HepG2 (cell line): Measurements from ENCODE around the gene KANK3. TPM values are rescaled to one million over a fixed set of nuclear protein-coding genes. Genes with fewer than 3 reads are reported as not detected.
"Not testable (repeated sequence)": the region's sequence is repeated elsewhere in the genome, so short reads cannot be mapped to it uniquely, and the experiment has no call there.

Experiments used
- ATAC-seq: fragments of 200-7000 bp; cut with Tn5 transposase; 3 replicates; pipeline ENCODE4 v1.9.1; 2020; ENCODE audit warnings: mild to moderate bottlenecking, moderate library complexity
- BruUV-seq: library from RNA; stranded (reverse); fragments of 400-500 nt; replicated peaks from 2 replicates; lab custom pipeline; 2021; lab: Mats Ljungman, UMichigan
- CTCF ChIA-PET: fragments of 300-600 bp; formaldehyde crosslinking; extraction: SDS; loops from one replicate; lab custom pipeline; 2021; ENCODE audit warnings: low total read pairs, inconsistent platforms, low intra/inter-chr PET ratio; lab: Yijun Ruan, JAX
- POLR2A ChIA-PET: fragments of 350-600 bp; sonication (Branson Sonifier 250); formaldehyde crosslinking; loops from one replicate; lab custom pipeline; 2020; ENCODE audit warnings: antibody characterized with exemption, inconsistent platforms; lab: Yijun Ruan, JAX
- DNase-seq: peaks from one replicate; pipeline ENCODE4 v3.0.0-alpha.2; 2015; ENCODE audit warnings: low spot score
- FAIRE-seq: peaks from 3 replicates; lab custom pipeline; 2011; peaks lifted over from hg19 to GRCh38; lab: Jason Lieb, UNC
- H2AFZ ChIP-seq: one replicate; pipeline ENCODE4 v1.6.1; 2011; ENCODE audit warnings: low read length, inconsistent platforms
- H3K27ac ChIP-seq: fragments of 300-600 bp; 3 replicates; pipeline ENCODE4 v1.8.0; 2011; ENCODE audit warnings: mixed run types, mild to moderate bottlenecking, mixed read lengths, low read length, inconsistent platforms; ENCODE audit not compliant: insufficient read depth; ENCODE audit errors: extremely low read length
- H3K27me3 ChIP-seq, 2 experiments: fragments of 200-600 bp in 1 of 2; 2 replicates in 1 of 2; 3 replicates in 1 of 2; pipeline versions ENCODE4 v1.6.0 to v1.8.0; 2011; ENCODE audit warnings: low read length in 2 of 2, mild to moderate bottlenecking in 2 of 2, moderate library complexity in 2 of 2, inconsistent platforms in 1 of 2; ENCODE audit not compliant: insufficient read depth in 2 of 2, control insufficient read depth in 1 of 2
- H3K36me3 ChIP-seq, 2 experiments: fragments of 200-600 bp in 1 of 2; replicated peaks in 1 of 2; 2 replicates in 1 of 2; 3 replicates in 1 of 2; pipeline versions ENCODE4 v1.5.1 to v1.8.0; 2011; ENCODE audit warnings: low read length in 2 of 2, inconsistent platforms in 1 of 2; ENCODE audit not compliant: insufficient read depth in 2 of 2, control insufficient read depth in 1 of 2
- H3K4me1 ChIP-seq: 2 replicates; pipeline ENCODE4 v1.5.1; 2012; ENCODE audit warnings: low read length, inconsistent platforms; ENCODE audit not compliant: insufficient read depth
- H3K4me2 ChIP-seq: 2 replicates; pipeline ENCODE4 v1.6.0; 2011; ENCODE audit warnings: low read depth, low read length, inconsistent platforms
- H3K4me3 ChIP-seq, 3 experiments: fragments of 200-600 bp in 1 of 3; sonication (generic), shearing (Covaris generic) in 1 of 3; replicated peaks in 1 of 3; 2 replicates each; pipeline ENCODE4 v1.5.1; 2011 to 2016; ENCODE audit warnings: low read length in 3 of 3, inconsistent platforms in 2 of 3, low read depth in 2 of 3, mild to moderate bottlenecking in 2 of 3, control low read depth in 1 of 3, mixed read lengths in 1 of 3; ENCODE audit not compliant: insufficient read depth in 1 of 3
- H3K79me2 ChIP-seq: one replicate; pipeline ENCODE4 v1.6.1; 2011; ENCODE audit warnings: low read length, inconsistent platforms; ENCODE audit not compliant: insufficient read depth
- H3K9ac ChIP-seq: 2 replicates; pipeline ENCODE4 v1.6.0; 2011; ENCODE audit warnings: mild to moderate bottlenecking, low read depth, low read length, inconsistent platforms; ENCODE audit not compliant: insufficient read depth
- H3K9me3 ChIP-seq: 2 replicates; pipeline ENCODE4 v1.5.1; 2012; ENCODE audit warnings: mild to moderate bottlenecking, low read length
- H4K20me1 ChIP-seq: 2 replicates; pipeline ENCODE4 v1.6.0; 2011; ENCODE audit warnings: inconsistent platforms, mild to moderate bottlenecking, low read length, moderate library complexity; ENCODE audit not compliant: insufficient read depth
- ARNT2 ChIP-seq: sonication (generic); formaldehyde crosslinking; IDR thresholded peaks from 2 replicates; pipeline ENCODE4 v1.8.0; 2022; ENCODE audit warnings: mild to moderate bottlenecking, low read depth, missing genetic modification reagents, moderate library complexity
- STAG1 ChIP-seq: sonication (generic); formaldehyde crosslinking; IDR thresholded peaks from 2 replicates; pipeline ENCODE4 v1.4.0; 2020; ENCODE audit warnings: missing genetic modification reagents
- SUZ12 ChIP-seq: fragments of 150-350 bp; IDR thresholded peaks from 2 replicates; pipeline ENCODE4 v1.6.1; 2014; ENCODE audit warnings: low read depth, low read length
- ZBTB38 ChIP-seq: sonication (generic); formaldehyde crosslinking; IDR thresholded peaks from 2 replicates; pipeline ENCODE4 v1.5.1; 2020; ENCODE audit warnings: mild to moderate bottlenecking, missing genetic modification reagents
- ZNF460 ChIP-seq: sonication (generic); formaldehyde crosslinking; IDR thresholded peaks from 2 replicates; pipeline ENCODE4 v1.5.1; 2020; ENCODE audit warnings: missing genetic modification reagents, mild to moderate bottlenecking, borderline replicate concordance
- WGBS: methylation state at CpG from one replicate; pipeline ENCODE4 v1.1.6; 2017; ENCODE audit warnings: low lambda C conversion rate; 5-methylcytosine and 5-hydroxymethylcytosine counted together
- in situ Hi-C: cut with HindIII; loops from 2 replicates; pipeline ENCODE4 v1.10.0; 2017; ENCODE audit warnings: low pct_unique_long_range_greater_than_20kb; ENCODE audit not compliant: extremely low pct_ligation_motif_present
- intact Hi-C: fragments of 100-400 bp; cut with micrococcal nuclease; formaldehyde crosslinking; loops from one replicate; pipeline ENCODE4 v1.10.0; 2022; ENCODE audit not compliant: unreplicated experiment
- polyA plus RNA-seq, 8 experiments: library from polyadenylated mRNA; depleted of rRNA in 3 of 8; stranded (reverse) in 7 of 8; unstranded in 1 of 8; fragments of >200 nt; fragmentation: Illumina TruSeq in 4 of 8; extraction: Trizol in 4 of 8; gene quantifications; 2 replicates each; pipeline versions ENCODE4 v1.2.1 to v1.2.3, GENCODE V29; 2011 to 2016; ENCODE audit warnings: low read depth in 4 of 8, missing spikeins in 1 of 8, mixed read lengths in 1 of 8; ENCODE audit not compliant: insufficient read depth in 1 of 8
- total RNA-seq, 5 experiments: library from RNA; depleted of rRNA; stranded (reverse); fragments of >200 nt; fragmentation: Illumina TruSeq; extraction: Trizol; gene quantifications; 2 replicates each; pipeline ENCODE4 v1.2.3, GENCODE V29; 2016; ENCODE audit warnings: low read depth in 1 of 5
- TF ChIP-seq, protein P1 (sequence below), 2 experiments: fragments of 450-650 bp in 1 of 2; sonication (generic) in 1 of 2; formaldehyde crosslinking; IDR thresholded peaks; 2 replicates each; pipeline versions ENCODE4 v1.5.0 to v1.8.0; 2020 to 2022; ENCODE audit warnings: mild to moderate bottlenecking in 1 of 2, missing genetic modification reagents in 1 of 2
- TF ChIP-seq, protein P2 (sequence below): sonication (generic); formaldehyde crosslinking; IDR thresholded peaks from 2 replicates; pipeline ENCODE4 v1.5.0; 2020; ENCODE audit warnings: mild to moderate bottlenecking, missing genetic modification reagents, moderate library complexity
- TF ChIP-seq, protein P3 (sequence below): sonication (generic); formaldehyde crosslinking; IDR thresholded peaks from 2 replicates; pipeline ENCODE4 v1.4.0; 2020; ENCODE audit warnings: missing genetic modification reagents

Gene KANK3
- total and polyA plus RNA-seq, 2 of the 13 experiments (the other 11 are each of a cell fraction or from before 2014, with no cell fraction given), result 0.15 to 0.20 TPM

GRCh38 chr19:8319807-8320520 lies 23.1 kb downstream of the KANK3 start (continued):
- TF ChIP-seq, protein P1, sequence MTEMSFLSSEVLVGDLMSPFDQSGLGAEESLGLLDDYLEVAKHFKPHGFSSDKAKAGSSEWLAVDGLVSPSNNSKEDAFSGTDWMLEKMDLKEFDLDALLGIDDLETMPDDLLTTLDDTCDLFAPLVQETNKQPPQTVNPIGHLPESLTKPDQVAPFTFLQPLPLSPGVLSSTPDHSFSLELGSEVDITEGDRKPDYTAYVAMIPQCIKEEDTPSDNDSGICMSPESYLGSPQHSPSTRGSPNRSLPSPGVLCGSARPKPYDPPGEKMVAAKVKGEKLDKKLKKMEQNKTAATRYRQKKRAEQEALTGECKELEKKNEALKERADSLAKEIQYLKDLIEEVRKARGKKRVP (CRISPR knock-in tag; IDR thresholded peaks at IDR 0.05), result no peak
- TF ChIP-seq ZBTB38 (CRISPR knock-in tag) (peak; percentile 71; the same call in 1 of the 2 replicates), SUZ12 (no peak), ARNT2 (CRISPR knock-in tag) (no peak)

DNA sequence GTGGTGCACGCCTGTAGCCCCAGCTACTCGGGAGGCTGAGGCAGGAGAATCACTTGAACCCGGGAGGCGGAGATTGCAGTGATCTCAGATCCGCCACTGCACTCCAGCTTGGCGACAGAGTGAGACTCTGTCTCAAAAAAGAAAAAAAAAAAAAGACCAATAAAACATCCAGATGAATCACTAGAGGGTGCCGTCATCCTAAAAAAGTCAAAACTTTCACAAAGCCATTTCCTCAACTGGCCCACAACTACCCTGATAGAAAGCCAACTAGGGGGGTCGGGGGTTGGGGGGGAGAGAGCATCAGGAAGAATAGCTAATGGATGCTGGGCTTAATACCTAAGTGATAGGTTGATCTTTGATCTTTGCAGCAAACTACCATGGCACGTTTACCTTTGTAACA lies 24.2 kb downstream of the KANK3 start:
- POLR2A ChIA-PET, result interaction anchor here (0.6 to 6.5 kb wide), 3 partner anchors 12 to 62 kb away, joined by 4 to 39 read pairs (median 10); partner anchors contain the start of gene CD320
- H3K9me3 ChIP-seq, H3K27ac ChIP-seq, H3K27me3 ChIP-seq, H3K9ac ChIP-seq, ATAC-seq, BruUV-seq, H2AFZ ChIP-seq, intact Hi-C loops, CTCF ChIA-PET, in situ Hi-C loops, DNase-seq, H3K4me3 ChIP-seq, H3K4me2 ChIP-seq, FAIRE-seq: not testable (repeated sequence)
- Histone ChIP-seq H3K36me3 (peaks cover 3 to 24% of the 10 kb centered on the region in 2 experiments; a peak in 4 of 5 replicates), H3K79me2 (peaks cover 34% of the 10 kb centered on the region), H3K4me1 (peaks cover 33% of the 10 kb centered on the region), H4K20me1 (peaks cover 19% of the 10 kb centered on the region)
- 87% methylated on average over 9 of the region's 9 CpGs for WGBS
- TF ChIP-seq, protein P2, sequence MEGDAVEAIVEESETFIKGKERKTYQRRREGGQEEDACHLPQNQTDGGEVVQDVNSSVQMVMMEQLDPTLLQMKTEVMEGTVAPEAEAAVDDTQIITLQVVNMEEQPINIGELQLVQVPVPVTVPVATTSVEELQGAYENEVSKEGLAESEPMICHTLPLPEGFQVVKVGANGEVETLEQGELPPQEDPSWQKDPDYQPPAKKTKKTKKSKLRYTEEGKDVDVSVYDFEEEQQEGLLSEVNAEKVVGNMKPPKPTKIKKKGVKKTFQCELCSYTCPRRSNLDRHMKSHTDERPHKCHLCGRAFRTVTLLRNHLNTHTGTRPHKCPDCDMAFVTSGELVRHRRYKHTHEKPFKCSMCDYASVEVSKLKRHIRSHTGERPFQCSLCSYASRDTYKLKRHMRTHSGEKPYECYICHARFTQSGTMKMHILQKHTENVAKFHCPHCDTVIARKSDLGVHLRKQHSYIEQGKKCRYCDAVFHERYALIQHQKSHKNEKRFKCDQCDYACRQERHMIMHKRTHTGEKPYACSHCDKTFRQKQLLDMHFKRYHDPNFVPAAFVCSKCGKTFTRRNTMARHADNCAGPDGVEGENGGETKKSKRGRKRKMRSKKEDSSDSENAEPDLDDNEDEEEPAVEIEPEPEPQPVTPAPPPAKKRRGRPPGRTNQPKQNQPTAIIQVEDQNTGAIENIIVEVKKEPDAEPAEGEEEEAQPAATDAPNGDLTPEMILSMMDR (CRISPR knock-in tag), result 0 out of 2 replicates have a peak, but pooled peaks have one; percentile 17
- TF ChIP-seq STAG1 (CRISPR knock-in tag), result peak; percentile 11
- TF ChIP-seq ZNF460 (CRISPR knock-in tag), result peak; percentile 40; the same call in 1 of the 2 replicates
- TF ChIP-seq, protein P3, sequence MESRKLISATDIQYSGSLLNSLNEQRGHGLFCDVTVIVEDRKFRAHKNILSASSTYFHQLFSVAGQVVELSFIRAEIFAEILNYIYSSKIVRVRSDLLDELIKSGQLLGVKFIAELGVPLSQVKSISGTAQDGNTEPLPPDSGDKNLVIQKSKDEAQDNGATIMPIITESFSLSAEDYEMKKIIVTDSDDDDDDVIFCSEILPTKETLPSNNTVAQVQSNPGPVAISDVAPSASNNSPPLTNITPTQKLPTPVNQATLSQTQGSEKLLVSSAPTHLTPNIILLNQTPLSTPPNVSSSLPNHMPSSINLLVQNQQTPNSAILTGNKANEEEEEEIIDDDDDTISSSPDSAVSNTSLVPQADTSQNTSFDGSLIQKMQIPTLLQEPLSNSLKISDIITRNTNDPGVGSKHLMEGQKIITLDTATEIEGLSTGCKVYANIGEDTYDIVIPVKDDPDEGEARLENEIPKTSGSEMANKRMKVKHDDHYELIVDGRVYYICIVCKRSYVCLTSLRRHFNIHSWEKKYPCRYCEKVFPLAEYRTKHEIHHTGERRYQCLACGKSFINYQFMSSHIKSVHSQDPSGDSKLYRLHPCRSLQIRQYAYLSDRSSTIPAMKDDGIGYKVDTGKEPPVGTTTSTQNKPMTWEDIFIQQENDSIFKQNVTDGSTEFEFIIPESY (CRISPR knock-in tag), result 0 out of 2 replicates have a peak, but pooled peaks have one; percentile 40
